Breast epithelium (tissue), 3 donors: ENCODE measurements around the gene LRRC45.
"Not testable (repeated sequence)": the region's sequence is repeated elsewhere in the genome, so short reads cannot be mapped to it uniquely, and the experiment has no call there.

Experiments
- POLR2A ChIP-seq: fragments of 450-650 bp; IDR thresholded peaks from one replicate; pipeline ENCODE4 v1.6.1; 2016; ENCODE audit warnings: antibody characterized with exemption, mild to moderate bottlenecking, moderate library complexity
- POLR2AphosphoS5 ChIP-seq, 3 donors: sonication (generic); formaldehyde crosslinking; IDR thresholded peaks; one replicate each; pipeline ENCODE4 v1.6.1; 2017; ENCODE audit warnings: antibody characterized with exemption in 3 of 3
- TF ChIP-seq, protein P1 (sequence below), 3 donors: fragments of 450-650 bp; IDR thresholded peaks; one replicate each; pipeline ENCODE4 v1.5.1; 2016 to 2017; ENCODE audit warnings: antibody characterized with exemption in 3 of 3, mild to moderate bottlenecking in 3 of 3, moderate library complexity in 3 of 3

GRCh38 chr17:81981511-81981910 lies 41.6 kb upstream of the LRRC45 start:
- TF ChIP-seq POLR2A; POLR2AphosphoS5 (IDR thresholded peaks at IDR 0.05): not testable (repeated sequence)
- TF ChIP-seq, protein P1, sequence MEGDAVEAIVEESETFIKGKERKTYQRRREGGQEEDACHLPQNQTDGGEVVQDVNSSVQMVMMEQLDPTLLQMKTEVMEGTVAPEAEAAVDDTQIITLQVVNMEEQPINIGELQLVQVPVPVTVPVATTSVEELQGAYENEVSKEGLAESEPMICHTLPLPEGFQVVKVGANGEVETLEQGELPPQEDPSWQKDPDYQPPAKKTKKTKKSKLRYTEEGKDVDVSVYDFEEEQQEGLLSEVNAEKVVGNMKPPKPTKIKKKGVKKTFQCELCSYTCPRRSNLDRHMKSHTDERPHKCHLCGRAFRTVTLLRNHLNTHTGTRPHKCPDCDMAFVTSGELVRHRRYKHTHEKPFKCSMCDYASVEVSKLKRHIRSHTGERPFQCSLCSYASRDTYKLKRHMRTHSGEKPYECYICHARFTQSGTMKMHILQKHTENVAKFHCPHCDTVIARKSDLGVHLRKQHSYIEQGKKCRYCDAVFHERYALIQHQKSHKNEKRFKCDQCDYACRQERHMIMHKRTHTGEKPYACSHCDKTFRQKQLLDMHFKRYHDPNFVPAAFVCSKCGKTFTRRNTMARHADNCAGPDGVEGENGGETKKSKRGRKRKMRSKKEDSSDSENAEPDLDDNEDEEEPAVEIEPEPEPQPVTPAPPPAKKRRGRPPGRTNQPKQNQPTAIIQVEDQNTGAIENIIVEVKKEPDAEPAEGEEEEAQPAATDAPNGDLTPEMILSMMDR (IDR thresholded peaks at IDR 0.05): not testable (repeated sequence)
